GM21390 (cell line): ENCODE results near the gene KCNG1.
A peak's percentile ranks its signal among the peaks of the same experiment; 100 is the strongest.
"Not testable (repeated sequence)": the region's sequence is repeated elsewhere in the genome, so short reads cannot be mapped to it uniquely, and the experiment has no call there.

Experiments
- ATAC-seq: cut with Tn5 transposase; IDR thresholded peaks from one replicate; pipeline ENCODE4 v1.9.1; 2021; ENCODE audit not compliant: unreplicated experiment

Gene KCNG1

DNA sequence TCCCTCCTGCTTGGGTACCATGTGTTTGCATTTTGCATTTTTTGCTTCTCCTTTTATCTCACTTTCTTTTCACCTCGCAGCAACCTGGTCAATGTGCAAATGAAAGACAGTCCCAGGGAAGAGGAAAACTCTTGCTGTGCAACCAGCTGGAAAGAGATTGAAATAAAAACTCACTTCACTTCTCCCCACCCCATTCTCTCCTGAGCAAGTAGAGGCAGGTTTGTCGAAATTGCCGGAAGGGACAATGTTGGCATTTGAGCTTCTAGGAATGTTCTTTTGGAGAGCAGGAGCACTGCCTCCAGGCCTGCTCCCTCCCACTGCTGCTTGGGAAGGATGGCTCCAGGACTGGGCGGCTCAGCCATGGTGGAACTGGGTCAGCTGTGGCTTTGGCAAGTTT, 30.6 kb downstream of the KCNG1 start:
- no peak for ATAC-seq

DNA sequence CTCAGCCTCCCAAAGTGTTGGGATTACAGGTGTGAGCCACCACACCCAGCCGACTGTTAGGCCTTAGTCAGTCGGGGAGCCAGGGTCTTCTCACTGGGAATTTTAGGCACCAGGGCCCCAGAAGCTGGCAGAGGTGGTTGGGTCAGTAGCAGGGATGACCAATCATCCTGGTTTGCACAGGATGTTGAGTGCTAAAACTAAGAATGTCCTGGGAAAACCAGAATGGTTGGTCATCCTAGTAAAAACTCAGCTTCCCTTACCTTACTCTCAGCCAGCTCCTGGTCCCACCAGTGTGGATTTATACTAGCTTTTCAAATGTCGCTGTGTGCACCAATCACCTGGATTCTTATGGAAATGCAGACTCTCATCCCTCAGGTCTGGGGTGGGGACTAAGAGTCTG, 31.8 kb downstream of the KCNG1 start:
- ATAC-seq, result no peak

DNA sequence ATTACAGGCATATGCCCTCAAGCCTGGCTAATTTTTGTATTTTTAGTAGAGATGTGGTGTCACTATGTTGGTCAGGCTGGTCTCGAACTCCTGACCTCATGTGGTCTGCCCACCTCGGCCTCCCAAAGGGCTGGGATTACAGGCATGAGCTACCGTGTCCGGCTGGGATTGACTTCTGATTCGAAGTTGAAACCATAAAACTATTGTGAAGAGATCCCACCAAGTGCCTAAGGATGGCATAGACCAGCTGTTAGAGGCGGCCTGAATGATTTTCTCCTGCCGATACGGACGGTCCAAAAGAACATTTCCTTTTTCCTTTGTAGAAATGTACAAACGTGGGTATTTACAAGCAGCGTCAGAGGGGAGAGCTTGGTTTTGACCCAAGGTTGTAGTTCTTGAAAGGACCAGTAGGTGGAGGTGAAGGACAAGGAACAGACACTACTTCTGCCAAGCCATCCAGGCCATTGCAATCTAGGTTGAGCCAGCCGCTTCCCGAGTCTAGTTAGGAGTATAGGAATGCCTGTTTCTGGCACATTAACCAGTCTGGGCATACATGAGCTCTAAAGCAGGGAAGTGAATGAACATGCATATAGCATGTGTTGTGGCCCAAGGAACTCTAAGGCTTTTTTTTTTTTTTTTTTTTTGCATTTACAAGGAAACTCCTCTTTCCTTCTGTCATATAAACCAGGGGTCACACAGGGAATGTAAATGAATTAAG, 35.3 kb downstream of the KCNG1 start:
- ATAC-seq, result no peak

GRCh38 chr20:50983321-50983720, 39.6 kb downstream of the KCNG1 start:
- ATAC-seq, result no peak

- no peak for ATAC-seq
These were observed 40.5 kb downstream of the KCNG1 start for GRCh38 chr20:50982363-50982762.

GRCh38 chr20:50981714-50982048, 41.2 kb downstream of the KCNG1 start:
- ATAC-seq, result no peak

- no peak for ATAC-seq
These were observed 41.8 kb downstream of the KCNG1 start for GRCh38 chr20:50980851-50981713.

DNA sequence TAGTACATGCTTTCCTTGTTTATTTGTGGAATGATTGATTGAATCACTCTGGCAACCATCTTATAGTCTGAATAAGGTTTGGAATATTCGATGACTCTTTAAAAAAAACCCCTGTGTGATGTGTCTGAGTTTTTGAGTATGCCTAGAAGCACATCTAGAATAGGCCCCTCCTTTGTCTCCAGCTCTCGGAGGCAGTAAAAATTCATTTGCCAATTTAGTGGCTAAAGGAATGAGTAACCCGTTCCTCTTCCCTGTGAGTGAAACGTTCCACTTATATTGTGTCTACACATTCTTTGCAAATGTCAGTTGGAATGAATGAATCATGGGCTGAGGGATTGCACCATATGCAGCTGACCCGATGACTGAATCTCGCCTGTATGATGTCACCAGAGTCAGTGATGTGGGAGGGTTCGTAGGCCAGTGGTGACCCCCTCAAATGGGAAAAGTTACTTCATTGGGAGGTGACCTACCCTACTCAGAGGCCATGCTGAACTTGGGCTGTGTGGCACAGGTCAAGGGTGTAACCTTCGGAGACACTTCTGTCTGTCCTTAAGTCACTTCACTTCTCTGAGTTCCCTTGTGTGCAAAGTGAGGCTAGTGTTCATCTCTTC, 42.7 kb downstream of the KCNG1 start:
- no peak for ATAC-seq

DNA sequence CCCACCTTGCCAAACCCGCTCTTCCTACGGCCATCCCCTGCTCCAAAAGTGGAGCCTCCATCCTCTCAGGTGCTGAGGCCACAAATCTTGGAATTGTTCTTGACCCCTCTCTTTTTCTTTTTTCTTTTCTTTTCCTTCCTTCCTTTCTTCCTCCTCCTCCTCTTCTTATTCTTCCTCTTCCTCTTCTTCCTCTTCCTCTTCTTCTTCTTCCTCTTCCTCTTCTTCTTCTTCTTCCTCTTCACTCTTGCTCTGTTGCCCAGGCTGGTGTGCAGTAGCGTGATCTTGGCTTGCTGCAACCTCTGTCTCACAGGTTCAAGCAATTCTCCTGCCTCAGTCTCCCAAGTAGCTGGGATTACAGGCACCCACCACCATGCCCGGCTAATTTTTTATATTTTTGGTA, 44.4 kb downstream of the KCNG1 start:
- not testable (repeated sequence) for ATAC-seq

DNA sequence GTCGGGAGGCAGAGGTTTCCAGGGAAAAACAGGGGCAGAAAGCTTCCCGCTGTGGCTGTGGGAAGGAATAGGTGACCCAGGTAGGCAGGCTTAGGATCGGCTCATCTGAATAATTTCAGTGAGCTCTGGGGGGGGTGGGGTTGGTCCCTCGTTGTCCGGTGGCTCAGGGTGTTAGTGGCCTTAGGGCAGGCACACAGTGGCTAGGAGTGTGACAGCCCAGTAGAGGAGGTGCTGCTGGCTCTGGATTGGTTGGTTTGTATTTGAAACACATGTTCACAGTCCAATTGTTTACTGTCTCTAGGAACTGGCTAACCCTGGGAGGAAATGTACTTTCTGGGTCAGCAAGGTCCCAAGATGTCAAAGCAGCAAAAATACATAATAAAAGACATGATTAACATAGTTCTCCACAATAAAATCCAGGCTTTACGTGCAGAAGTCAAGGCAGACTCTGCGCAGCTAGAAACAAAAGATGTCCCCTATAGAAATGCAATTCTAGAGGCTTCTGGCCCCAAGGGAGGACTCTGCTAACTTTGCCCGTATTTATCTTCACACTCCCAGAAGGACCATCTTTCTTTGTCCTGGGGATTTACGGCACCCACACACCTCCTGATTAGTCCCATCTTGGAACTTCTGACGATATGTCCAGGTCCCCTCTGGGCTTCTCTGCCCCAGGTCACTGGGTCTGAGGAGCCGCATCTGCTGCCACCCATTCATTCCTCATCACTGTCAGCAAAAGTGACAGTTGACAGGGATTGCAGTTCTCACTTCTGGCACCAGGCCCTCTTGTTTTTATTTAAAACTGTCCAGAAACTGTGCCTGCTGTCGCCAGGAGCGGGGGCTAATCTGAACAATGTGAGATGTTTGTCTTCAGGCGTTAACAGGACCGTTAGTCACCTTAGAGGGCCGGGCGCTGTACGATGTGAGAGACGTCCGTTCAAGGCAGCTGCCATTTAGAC, 45.6 kb downstream of the KCNG1 start:
- no peak for ATAC-seq

DNA sequence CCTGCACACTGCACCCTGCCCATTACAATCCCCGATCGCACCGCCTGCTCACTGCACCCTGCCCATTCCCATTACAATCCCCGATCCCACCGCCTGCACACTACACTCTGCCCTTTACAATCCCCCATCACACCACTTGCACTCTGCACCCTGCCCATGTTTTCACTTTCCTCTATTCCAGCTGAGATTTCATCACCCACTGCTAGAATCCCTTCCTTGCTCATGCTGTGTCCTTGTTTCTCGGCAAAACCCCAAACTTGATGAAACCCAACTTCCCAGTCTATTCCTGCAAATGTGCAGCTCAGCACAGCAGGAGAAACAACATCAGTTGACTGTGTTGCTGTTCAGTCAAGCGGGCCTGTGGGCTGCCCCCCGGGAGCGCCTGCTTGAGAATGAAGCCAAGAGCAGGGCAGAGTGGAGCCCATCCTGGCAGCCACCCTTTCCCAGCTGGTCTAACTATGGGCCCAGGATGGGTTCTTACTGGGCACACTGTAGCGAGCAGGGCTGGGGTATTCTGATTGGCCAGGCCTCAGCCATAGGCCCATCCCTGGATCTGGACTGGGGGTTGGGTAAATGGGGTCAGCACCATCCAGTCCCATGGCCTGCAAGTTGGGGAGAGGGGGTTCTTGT, 47.1 kb downstream of the KCNG1 start:
- no peak for ATAC-seq

DNA sequence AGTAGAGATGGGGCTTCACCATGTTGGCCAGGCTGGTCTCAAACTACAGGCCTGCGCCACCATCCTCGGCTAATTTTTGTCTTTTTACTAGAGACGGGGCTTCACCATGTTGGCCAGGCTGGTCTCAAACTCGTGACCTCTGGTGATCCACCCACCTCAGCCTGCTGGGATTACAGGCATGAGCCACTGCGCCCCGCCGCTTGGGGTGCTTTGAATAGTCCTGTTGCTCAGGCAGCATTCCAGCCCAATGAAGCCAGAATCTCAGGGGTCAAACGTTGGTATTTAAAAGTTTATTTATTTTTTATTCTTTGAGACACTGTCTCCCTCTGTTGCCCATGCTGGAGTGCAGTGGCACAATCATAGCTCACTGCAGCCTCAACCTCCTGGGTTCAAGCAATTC, 53.0 kb downstream of the KCNG1 start:
- no peak for ATAC-seq

GRCh38 chr20:50969435-50969834, 53.5 kb downstream of the KCNG1 start:
- no peak for ATAC-seq

DNA sequence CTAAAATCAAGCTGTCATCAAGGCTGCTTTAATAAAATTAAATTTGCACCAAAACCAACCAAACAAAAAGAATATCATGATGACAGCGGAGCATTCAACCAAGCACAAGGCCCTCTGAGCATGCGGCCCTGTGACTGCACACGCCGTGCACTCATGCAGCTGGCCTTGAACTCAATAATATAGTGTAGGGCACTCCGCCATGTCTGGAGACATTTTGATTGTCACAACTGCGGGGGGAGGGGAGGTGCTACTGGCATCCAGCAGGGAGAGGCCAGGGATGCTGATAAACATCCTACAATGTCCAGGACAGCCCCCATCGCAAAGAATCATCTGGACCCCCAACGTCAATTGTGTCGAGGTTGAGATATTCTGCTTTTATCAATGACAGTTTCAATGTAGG, 54.6 kb downstream of the KCNG1 start:
- no peak for ATAC-seq

- no peak for ATAC-seq
These were observed 55.3 kb downstream of the KCNG1 start for GRCh38 chr20:50967586-50967985.

GRCh38 chr20:50959543-50960126, 63.3 kb downstream of the KCNG1 start:
- ATAC-seq, result no peak

DNA sequence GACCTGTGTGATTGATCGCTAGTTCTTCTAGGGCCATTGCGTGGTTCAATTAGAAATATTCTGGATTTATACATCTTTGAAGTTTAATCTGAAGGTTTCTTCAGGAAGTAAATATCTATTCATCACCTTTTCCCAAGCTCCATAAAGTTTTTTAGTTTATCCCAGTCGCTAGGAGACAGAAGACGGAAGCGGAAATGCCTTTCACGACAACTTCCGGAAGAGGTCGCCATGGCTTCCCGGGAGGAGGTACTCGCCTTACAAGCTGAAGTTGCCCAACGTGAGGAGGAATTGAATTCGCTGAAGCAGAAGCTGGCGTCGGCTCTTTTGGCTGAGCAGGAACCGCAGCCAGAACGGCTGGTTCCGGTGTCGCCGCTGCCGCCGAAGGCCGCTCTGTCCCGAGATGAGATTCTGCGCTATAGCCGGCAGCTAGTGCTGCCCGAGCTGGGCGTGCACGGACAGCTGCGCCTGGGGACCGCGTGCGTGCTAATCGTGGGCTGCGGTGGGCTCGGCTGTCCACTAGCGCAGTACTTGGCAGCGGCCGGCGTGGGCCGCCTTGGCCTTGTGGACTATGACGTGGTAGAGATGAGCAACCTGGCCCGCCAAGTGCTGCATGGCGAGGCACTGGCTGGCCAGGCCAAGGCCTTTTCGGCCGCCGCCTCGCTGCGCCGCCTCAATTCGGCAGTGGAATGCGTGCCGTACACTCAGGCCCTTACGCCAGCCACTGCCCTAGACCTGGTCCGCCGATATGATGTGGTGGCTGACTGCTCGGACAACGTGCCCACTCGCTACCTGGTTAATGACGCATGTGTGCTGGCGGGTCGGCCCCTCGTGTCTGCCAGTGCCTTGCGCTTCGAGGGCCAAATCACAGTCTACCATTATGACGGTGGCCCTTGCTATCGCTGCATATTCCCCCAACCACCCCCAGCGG, 64.0 kb downstream of the KCNG1 start, which contains the start of gene MOCS3:
TSS of gene MOCS3 (plus strand) at position 204 of the 928 bp plus-strand sequence. CDS start at position 229, 25 bp downstream.
- peak; percentile 79 for ATAC-seq

DNA sequence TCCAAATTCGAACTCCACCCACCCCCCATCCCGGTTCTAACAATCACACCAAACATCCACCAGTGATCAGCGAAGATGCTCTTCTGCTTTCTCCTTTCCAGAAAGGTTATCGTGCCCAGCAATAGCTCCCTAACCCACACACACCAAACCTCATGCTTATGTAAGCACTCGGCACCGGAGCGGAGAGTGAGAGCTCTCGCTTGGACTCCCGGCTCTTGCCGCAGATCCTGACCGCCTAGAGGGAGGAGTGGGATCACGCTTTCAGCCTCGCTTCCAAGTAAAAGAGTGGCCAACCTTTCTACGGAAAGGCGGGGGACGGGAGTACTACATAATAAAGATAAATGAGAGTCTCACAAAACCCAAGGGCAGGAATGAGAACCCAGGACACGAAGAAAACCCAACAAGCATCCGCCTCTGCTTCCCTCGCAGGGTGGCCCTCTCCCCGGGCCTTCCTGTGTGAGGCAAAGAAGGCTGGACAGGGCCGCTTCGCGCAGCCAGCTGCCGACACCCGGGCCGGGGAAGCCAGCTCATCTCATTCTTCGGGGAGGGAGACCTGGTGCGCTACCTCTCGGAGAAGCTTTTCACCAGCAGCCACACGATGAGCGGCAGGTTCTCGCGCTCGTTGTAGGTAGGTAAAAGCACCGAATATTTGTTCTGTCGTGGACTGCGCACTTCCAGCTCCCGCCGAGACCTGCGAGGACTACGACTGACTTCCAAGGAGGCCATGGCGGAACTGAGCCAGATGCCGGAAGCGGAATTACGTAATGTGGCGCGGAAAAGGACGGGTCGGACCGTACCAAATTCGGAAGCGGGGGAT, 64.9 kb downstream of the KCNG1 start, which contains the start of gene DPM1:
TSS of gene DPM1 (minus strand) at position 735 of the 817 bp plus-strand sequence. CDS start at position 726, 9 bp downstream.
- peak; percentile 77 for ATAC-seq
